Islet precursor cell (in vitro differentiated cells): ENCODE data around the gene CNTRL.

Experiments used
- DNase-seq: peaks from one replicate; pipeline ENCODE4 v3.0.0-alpha.2; 2018

The CNTRL gene

DNA sequence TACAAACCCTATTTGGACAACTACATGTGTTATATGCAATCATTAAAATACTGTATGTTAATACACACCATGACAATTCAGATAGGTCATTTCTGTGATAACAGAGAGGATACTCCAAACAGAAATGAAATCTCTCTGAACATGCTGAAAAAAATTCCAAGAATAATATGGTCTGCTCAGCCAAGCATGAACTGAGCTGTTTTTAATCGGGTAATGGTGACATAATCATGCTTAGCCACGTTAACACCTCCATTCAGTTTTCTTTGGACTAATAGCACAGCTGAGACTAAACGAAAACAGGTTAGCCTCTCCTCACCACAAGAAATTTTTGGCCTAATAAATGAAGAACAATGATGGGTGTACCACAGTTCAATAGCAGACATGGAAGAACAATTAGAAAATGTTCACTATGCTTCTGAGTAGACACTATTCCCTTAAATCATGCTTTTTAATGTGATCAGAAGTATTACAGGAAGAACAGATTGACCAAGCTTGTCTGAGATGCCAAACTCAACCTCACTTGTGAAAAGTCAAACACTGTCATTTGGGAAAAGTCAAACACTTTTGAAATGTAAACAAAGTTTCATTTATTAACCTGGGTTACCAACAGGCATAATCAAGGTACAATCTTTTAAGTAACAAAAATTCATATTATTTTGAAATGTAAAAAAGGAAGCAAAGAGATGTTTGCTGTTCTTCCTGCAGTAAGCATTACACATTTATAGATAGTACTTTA, 107.5 kb downstream of the CNTRL start:
- DNase-seq = no peak

- no peak for DNase-seq
These were observed 108.2 kb downstream of the CNTRL start for GRCh38 chr9:121182989-121183388.

DNA sequence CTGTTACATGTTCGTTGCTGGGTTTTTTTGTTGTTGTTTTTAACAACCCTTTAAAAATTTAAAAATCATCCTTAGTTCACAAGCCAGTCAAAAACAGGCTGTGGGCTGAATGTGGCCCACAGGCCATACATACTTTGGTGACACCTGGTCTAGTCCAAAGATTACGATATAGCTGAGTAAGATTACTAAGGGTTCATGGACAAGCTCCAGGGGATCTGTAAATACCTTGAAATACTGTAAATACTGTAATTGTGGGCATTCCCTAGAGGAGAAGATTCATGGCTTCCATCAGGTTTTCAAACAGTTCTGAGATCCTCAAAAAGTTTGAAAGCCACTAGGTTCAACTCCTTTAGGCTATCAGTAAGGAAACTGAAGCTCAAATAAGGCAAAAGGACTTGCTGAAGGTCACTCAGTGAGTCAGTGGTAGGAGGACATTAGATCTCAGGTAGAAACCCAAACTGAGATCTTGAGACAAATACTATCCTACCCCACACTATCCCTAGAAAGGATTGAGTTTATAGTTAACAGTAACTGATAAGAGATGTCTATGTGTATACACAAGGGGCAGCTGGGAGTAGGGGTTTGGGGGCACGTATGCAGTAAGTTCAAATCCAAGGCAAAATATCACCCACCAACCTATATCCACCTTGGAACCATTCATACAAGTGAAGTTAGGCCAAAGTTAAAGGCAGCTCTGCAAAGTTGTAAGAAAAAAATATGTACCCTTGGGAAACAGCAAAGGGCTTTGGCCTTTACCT, 109.1 kb downstream of the CNTRL start:
- DNase-seq = no peak

DNA sequence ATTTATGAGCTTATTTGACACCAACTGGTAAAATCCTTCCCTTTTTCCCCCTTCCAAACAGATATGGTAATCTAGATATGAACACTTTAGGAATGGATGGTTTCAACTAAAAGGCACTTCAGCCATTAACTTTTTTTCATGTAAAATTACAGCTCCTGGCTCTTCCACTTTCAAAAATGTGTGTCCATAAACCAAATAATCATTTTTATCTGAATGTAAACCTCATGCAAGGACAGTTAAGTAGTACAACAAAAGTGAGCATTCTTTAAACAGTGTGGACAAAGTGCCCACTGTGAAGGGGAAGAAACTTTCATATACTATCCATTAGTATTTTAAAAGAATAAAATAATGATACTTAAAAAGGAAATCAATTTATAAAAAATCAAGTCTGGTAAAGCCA, 109.7 kb downstream of the CNTRL start:
- no peak for DNase-seq

- no peak for DNase-seq
These were observed 110.5 kb downstream of the CNTRL start for GRCh38 chr9:121185178-121185745.

GRCh38 chr9:121185774-121186403, 111.1 kb downstream of the CNTRL start:
- no peak for DNase-seq

DNA sequence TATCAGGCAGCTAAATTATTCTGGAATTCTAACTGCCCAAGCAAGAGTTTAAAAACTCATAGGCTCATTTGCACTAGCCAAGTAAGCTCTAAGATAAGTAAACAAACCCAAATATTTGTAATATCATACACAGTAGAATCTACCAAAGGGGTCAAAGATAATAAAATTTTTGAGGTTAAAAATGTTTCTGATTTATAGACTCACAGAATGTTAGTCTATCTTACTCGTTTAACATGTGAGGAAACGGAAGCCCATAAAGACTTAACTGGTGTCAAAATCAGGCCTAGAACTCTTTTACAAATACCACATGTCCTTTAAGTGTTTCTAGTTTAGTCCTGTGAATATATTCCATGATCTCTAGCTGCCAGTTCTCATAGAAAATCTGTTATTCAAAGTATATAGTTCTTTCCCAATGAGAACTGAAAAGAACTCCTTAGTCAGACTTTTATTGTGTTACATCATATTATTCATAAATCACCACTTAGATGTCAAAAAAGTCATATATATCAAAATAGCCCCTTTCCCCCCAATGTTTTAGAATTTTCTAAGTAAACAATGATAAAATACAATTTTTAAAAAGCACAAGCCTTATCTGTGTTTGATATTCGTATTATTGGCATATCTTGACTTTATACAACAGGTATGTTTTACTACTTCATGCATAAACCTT, 113.0 kb downstream of the CNTRL start:
- no peak for DNase-seq

DNA sequence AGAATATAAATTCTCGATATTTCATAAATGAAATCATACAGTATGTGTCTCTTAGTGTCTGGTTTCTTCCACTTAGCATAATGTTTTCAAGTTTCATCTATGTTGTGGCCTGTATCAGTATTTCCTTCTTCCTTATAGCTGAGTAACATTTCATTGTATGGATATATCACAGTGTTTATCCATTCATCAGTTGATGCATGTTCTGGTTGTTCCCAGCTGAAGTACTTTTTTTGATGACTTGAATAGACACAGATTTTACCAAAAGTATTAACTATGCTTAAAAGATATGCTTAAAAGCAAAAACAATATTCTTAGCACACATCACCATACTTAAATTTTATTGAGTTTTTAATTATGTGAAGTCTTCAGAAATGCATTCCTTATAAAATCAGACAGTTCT, 114.3 kb downstream of the CNTRL start:
- no peak for DNase-seq

DNA sequence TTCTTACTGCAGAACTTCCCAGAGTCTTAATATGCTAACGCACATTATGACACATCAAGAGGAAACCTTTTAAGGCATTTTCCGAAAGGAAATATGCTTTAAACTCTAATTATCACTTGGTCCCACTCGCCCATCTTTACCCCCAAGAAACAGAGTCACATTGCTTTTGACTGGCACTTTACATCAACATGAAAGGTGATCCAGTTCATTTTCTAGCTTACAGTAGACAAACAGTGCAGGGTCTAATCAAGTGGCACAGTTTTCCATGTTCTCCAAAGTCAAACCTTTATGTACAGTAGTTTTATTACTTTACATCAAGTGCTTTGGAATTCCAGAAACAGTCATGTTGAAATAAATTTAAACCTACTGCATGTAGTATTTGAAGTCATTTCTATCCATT, 114.9 kb downstream of the CNTRL start:
- no peak for DNase-seq

- DNase-seq = no peak
These were observed 116.5 kb downstream of the CNTRL start for GRCh38 chr9:121191235-121191634.

DNA sequence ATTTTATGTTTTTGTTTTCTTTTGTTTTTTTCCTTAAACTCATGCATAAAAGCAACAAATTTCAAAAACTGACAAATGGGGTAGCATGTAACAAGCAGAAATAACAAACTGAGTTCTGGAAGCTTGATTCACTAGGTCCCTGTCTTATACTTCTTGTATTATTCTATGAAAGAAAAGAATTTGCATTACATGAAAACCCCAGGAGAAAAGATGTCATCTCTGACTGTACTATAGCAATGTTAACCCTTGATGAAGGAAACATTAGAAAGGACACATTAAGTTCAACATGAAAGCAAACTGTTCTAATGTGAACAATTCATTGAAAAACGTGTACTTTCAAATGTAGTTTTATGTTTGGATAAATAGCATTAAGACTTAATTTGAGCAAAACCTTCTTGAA, 117.8 kb downstream of the CNTRL start:
- no peak for DNase-seq

GRCh38 chr9:121192959-121193640, 118.3 kb downstream of the CNTRL start:
- no peak for DNase-seq

DNA sequence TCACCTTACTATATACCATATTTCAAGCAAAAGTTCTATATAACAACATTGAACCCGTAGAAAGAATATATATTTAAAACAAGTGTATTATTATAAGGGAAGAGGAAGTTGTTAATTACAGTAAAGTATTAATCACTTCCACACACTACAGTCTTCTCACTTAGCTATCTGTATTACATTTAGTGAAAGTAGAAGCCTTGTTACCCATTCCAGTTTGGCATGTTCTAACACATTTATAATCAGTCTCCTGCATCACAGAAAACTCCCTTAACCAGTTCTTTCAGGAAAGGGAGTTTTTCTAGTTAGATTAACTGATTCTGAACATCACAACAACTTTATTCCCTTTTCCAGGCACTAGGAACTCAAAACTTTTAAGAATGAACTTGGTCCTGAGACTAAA, 120.0 kb downstream of the CNTRL start:
- DNase-seq = no peak

- no peak for DNase-seq
These were observed 121.6 kb downstream of the CNTRL start for GRCh38 chr9:121196389-121196788.

DNA sequence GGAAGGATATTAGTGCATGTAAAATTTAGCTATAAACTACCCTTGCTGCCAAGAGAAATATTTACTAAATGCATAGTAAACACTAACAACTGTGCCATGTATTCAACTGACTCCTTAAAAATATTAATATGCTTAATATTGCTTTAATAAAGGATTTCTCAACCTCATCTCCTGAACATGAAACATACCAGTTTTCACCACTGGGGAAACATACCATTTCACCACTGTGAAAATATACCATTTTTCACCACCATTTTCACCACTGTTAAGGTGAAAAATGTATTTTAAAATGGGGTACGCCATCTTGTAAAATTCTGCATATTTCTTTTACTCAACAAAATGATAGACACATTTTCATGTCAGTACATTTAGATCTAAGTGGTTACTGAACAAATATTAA, 122.4 kb downstream of the CNTRL start:
- DNase-seq = no peak

GRCh38 chr9:121198512-121199042, 123.8 kb downstream of the CNTRL start:
- no peak for DNase-seq

DNA sequence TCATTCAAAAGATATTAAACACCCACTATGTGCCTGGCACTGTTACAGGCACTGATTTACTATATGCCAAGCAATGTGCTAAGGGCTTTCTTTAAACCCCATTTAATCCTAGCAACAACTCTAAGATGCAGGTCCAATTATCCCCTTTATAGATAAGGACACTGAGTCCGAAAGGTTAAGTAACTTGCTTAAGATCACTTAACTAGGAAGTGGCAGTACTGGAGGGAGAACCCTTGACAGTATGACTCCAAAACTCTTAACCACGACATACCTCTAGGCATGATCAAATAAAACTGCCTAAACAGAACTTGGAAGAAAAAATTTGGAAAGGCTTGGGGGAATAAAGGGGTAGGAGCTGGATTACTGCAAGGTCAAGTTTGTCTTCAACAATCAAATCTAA, 125.2 kb downstream of the CNTRL start:
- DNase-seq = no peak

DNA sequence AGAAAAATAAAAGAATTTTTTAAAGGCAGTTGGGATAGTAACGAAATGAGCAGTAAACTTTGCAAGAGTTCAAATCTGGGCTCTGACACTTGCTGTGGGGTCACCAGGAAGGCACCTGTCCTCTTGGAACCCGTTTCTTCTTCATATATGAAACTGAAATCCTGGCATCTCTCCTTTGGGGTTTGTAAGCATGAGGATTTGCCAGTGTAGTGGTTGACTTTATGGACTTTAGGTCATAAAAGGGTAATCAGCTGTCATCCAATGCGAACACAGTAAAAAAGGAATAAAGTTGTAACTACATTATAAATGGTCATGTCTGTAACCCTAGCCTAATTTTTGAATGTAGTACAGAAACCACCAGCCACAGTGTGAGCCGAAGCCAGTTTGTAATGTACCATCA, 125.6 kb downstream of the CNTRL start:
- DNase-seq = no peak

- no peak for DNase-seq
These were observed 126.4 kb downstream of the CNTRL start for GRCh38 chr9:121201045-121201737.

- peak; percentile 99 for DNase-seq
These were observed 127.2 kb downstream of the CNTRL start, which contains the start of gene RAB14 for GRCh38 chr9:121201738-121202533. Gene RAB14 (minus strand): TSS chr9:121201869. CDS start chr9:121193412, 8,457 bp downstream.

GRCh38 chr9:121204121-121204520, 129.4 kb downstream of the CNTRL start:
- no peak for DNase-seq
